HTR-8/SVneo (cell line): ENCODE measurements around the gene SPRYD7.

Experiments used
- DNase-seq: peaks from one replicate; pipeline ENCODE4 v3.0.0; 2011; ENCODE audit warnings: low spot score, mixed read lengths; ENCODE audit not compliant: insufficient read length
- FAIRE-seq: peaks from 2 replicates; lab custom pipeline; 2011; peaks lifted over from hg19 to GRCh38; lab: Jason Lieb, UNC

SPRYD7 gene

DNA sequence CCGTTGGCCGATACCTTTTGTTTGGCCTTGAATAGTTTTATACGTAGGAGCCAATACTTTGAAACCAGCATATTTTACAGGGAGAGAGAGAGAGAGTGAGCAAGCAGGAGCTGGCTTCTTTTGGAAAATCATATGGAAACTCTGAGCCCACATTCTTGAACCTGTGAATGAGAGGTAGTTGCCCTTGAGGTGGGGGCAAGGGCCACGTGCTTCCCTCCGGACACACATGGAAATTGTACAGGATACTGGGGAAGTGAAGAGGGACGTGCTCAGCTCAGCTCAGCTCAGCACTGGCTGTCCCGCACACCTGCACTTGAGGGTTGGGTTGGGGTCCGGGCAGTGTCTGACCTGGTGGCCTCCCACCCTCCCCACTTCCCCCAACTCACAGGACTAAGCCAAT, 68.3 kb downstream of the SPRYD7 start:
- DNase-seq (no peak), FAIRE-seq (no peak)

DNA sequence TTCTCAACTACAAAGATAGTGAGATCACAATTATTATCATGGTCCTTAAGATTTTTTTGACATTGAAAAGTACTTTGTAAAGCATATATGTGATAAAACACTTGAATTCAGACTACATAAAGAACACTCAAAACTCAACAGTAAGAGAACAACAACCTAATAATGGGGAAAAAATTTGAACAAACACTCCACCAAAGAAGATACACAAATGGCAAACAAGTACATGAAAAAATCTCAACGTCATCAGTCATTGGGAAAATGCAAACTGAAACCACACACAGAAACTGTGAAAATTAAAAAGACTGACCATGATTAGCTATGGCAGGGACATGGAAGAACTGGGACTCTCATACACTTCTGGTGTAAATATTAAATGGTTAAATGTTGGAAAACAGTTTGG, 70.9 kb downstream of the SPRYD7 start:
- no peak for FAIRE-seq
- DNase-seq, result no peak

DNA sequence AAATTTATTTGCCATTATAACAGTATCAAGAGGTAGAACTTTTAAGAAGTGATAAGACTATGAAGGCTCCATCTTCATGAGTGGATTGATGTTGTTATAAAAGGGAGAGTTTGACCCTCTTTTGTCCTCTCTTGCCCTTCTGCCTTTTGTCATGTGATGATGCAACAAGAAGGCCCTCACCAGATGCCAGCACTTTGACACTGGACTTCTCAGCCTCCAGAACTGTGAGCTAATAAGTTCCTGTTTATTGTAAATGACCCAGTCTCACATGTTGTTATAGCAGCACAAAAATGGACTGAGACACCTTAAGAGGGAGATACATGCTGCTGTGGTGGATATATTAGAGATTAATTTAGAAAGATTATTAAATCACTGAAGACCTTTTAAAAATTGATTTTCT, 71.6 kb downstream of the SPRYD7 start:
- DNase-seq, result no peak
- FAIRE-seq, result no peak
